ENCODE measurements around the gene ADRA1B. TPM values are rescaled to one million over a fixed set of nuclear protein-coding genes. Genes with fewer than 3 reads are reported as not detected.
A peak's percentile ranks its signal among the peaks of the same experiment; 100 is the strongest.
"Not testable (repeated sequence)": the region's sequence is repeated elsewhere in the genome, so short reads cannot be mapped to it uniquely, and the experiment has no call there.

ADRA1B gene
- total RNA-seq, 1 donor from 2014 or later = 2.9 TPM

DNA sequence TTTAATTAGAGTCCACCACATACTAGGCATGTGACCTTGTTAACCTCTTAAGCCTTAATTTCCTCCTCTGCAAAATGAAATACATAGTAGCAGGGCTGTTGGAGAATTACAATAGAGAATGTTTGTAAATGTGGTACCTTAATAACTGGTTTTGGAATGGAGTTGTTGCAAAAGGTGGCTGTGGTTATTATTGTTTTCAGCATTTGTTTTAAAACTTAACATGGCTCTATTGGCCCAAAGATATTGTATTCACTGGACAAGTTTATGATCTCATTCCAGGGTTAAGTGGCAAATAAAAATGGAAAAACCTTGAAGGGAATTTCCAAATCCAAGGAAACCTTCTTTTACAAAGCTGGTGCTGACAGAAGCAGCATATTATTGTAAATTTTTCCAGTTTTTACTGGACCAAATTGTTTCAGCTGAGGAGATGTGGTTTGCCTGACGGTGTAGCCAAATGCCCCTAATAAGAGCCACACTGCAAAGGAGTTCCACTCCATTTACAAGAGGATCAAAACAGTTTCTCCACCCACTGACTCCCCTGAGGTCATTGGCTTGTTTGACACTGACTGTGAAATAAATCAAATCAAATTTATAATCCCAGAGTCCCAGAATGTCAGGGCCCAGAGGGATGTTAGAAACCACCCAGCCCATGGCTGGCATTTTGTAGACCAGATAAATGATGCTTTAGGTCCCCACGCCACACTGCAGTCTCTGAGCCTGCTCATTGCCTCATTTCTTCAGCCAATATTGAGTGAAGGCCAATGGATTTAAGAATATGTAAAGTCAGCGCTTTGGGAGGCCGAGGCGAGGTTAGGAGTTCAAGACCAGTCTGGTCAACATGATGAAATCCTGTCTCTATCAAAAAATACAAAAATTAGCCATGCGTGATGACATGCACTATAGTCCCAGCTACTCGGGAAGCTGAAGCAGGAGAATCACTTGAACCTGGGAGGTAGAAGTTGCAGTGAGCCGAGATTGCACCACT, 45.2 kb downstream of the ADRA1B start:
- Mint-ChIP-seq H3K27ac (no peak overlapping the region), H3K4me1 (ENCODE audit: unreplicated experiment) (no peaks in the 10 kb centered on the region), H3K9me3 (no peaks in the 10 kb centered on the region), H3K27me3 (peaks cover 14% of the 10 kb centered on the region), H3K4me3 (no peak overlapping the region), H3K36me3 (no peaks in the 10 kb centered on the region)
- no peak for DNase-seq (ENCODE audit: extremely low spot score, unreplicated experiment)
- TF ChIP-seq, protein P1, sequence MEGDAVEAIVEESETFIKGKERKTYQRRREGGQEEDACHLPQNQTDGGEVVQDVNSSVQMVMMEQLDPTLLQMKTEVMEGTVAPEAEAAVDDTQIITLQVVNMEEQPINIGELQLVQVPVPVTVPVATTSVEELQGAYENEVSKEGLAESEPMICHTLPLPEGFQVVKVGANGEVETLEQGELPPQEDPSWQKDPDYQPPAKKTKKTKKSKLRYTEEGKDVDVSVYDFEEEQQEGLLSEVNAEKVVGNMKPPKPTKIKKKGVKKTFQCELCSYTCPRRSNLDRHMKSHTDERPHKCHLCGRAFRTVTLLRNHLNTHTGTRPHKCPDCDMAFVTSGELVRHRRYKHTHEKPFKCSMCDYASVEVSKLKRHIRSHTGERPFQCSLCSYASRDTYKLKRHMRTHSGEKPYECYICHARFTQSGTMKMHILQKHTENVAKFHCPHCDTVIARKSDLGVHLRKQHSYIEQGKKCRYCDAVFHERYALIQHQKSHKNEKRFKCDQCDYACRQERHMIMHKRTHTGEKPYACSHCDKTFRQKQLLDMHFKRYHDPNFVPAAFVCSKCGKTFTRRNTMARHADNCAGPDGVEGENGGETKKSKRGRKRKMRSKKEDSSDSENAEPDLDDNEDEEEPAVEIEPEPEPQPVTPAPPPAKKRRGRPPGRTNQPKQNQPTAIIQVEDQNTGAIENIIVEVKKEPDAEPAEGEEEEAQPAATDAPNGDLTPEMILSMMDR (conservative IDR thresholded peaks at IDR 0.05) = no peak

DNA sequence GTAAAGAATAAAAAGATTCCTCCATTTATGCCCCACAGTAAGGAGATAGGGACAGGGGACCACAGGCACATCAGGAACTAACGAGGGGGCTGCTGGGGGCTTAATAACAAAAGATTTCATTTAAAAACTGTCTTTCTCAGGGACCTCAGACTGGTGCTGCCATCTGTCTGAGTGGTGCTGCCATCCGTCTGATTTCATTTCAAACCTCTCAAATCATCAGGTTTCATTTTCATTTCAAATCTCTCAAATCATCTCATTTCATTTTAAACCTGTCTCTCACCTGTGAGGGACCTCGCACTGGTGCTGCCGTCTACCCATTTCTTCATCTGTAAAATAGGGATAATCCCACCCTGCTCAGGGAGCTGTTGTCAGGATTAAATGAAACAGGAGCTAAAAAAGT, 45.9 kb downstream of the ADRA1B start:
- H3K27ac Mint-ChIP-seq = no peak overlapping the region
- no peak for DNase-seq (ENCODE audit: extremely low spot score, unreplicated experiment)
- H3K4me1 Mint-ChIP-seq (ENCODE audit: unreplicated experiment) = no peaks in the 10 kb centered on the region
- TF ChIP-seq, protein P1 (conservative IDR thresholded peaks at IDR 0.05) = no peak
- no peak overlapping the region for H3K4me3 Mint-ChIP-seq
- H3K9me3 Mint-ChIP-seq = no peaks in the 10 kb centered on the region
- H3K27me3 Mint-ChIP-seq = peaks cover 21% of the 10 kb centered on the region
- H3K36me3 Mint-ChIP-seq = no peaks in the 10 kb centered on the region

DNA sequence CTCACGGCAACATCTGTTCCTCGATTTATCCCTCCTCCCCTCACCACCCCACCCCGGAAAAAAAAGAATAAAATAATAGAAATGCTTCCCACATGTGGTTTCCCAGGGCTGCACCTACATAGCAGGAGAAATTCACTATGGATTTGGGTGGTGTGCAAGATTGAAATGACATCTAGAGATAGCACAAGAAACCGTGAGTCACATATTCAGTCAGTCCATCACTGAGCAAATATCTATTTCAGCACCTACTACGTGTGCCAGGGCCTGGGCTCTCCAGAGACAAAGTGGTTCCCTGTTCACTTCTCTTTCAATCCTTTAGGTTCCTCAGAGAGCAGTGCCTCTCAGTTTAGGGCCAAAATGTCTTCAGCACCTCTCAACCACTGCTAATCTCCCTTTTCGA, 47.7 kb downstream of the ADRA1B start:
- H3K27ac Mint-ChIP-seq = no peak overlapping the region
- DNase-seq (ENCODE audit: extremely low spot score, unreplicated experiment) = no peak
- no peaks in the 10 kb centered on the region for H3K4me1 Mint-ChIP-seq (ENCODE audit: unreplicated experiment)
- H3K9me3 Mint-ChIP-seq = no peaks in the 10 kb centered on the region
- TF ChIP-seq, protein P1 (conservative IDR thresholded peaks at IDR 0.05) = no peak
- peaks cover 37% of the 10 kb centered on the region for H3K27me3 Mint-ChIP-seq
- no peaks in the 10 kb centered on the region for H3K36me3 Mint-ChIP-seq
- no peak overlapping the region for H3K4me3 Mint-ChIP-seq

DNA sequence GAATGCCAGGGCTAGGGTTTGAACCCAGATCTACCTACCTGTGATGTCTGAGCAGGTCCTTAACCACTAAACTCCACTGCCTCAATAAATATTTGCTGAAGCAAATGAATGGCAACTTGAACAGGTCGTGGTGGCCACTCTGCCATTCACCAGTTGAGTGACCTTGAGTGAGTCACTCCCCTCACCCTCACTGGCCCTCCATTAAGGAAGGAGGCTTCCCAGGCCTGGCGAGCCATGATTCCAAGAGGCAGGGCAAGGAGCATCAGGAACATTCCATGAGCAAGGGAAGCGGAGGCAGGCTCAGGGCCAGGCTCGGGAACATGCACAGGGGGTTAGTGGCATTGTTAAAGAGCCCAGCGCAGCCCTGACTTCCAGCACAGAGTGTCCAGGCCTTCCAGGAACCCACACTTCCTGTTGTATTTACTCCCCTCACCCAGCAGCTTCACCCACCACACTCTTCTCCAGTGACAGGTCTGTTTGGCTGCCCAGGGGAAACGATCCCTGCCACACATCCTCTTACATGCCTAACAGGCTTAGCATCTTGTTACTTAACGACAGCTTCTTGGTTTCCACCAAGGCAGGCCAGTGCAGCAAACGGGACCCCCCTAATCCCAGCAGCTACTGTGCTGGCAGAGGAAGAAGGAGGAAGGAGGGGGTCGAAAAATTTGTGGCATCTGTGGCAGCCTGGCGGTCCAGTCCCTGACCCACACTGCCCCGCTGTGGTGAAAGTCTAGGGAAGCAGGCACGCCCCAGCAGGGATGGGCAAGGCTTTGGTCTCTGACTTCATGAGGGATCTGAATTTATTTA, 49.0 kb downstream of the ADRA1B start:
- Mint-ChIP-seq H3K27me3 (peaks cover 44% of the 10 kb centered on the region), H3K36me3 (no peaks in the 10 kb centered on the region), H3K9me3 (no peaks in the 10 kb centered on the region), H3K27ac (no peak overlapping the region), H3K4me1 (ENCODE audit: unreplicated experiment) (no peaks in the 10 kb centered on the region), H3K4me3 (no peak overlapping the region)
- DNase-seq (ENCODE audit: extremely low spot score, unreplicated experiment) = no peak
- TF ChIP-seq, protein P1 (conservative IDR thresholded peaks at IDR 0.05) = peak; percentile 79

DNA sequence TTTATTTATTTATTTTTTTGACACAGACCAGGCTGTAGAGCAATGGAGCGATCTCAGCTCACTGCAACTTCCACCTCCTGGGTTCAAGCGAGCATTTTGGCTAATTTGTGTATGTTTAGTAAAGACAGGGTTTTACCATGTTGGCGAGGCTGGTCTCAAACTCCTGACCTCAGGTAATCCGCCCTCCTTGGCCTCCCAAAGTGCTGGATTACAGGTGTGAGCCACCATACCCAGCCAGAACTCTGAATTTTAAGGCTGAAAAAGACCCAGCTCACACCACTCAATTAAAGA, 49.5 kb downstream of the ADRA1B start:
- peaks cover 49% of the 10 kb centered on the region for H3K27me3 Mint-ChIP-seq
- DNase-seq (ENCODE audit: extremely low spot score, unreplicated experiment); H3K27ac Mint-ChIP-seq; H3K36me3 Mint-ChIP-seq; H3K4me1 Mint-ChIP-seq (ENCODE audit: unreplicated experiment); H3K9me3 Mint-ChIP-seq; H3K4me3 Mint-ChIP-seq: not testable (repeated sequence)

DNA sequence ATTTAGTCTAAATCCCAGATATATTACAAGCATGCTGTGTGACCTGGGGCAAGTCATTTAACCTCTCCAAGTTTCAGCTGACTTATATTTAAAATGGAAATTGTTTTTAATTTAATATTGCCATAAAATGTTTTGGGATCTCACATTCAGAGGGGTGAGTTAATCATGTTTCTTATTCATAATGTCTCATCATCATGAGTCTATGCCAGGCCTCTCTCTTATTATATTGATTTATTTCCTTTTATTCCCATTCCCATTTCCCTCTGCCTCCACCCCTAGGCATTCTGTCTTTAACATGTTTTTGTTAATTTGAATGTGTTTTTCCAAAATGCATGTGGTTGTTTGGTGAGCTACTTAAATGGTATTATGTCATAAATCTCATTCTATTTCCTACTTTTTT, 53.7 kb downstream of the ADRA1B start:
- H3K36me3 Mint-ChIP-seq = no peaks in the 10 kb centered on the region
- no peak overlapping the region for H3K27ac Mint-ChIP-seq
- H3K4me3 Mint-ChIP-seq = no peak overlapping the region
- H3K9me3 Mint-ChIP-seq = no peaks in the 10 kb centered on the region
- TF ChIP-seq, protein P1 (conservative IDR thresholded peaks at IDR 0.05) = no peak
- DNase-seq (ENCODE audit: extremely low spot score, unreplicated experiment) = no peak
- H3K27me3 Mint-ChIP-seq = peaks cover 83% of the 10 kb centered on the region
- H3K4me1 Mint-ChIP-seq (ENCODE audit: unreplicated experiment) = no peaks in the 10 kb centered on the region
